CD4-positive, alpha-beta T cell treated with Interleukin-17A for 1 hour (primary cell): ENCODE results near the gene ASTN2.

ENCODE experiments used
- DNase-seq: peaks from one replicate; pipeline ENCODE4 v3.0.0-alpha.2; 2020

ASTN2 gene

GRCh38 chr9:117156771-117157535, 257.9 kb downstream of the ASTN2 start:
- no peak for DNase-seq

DNA sequence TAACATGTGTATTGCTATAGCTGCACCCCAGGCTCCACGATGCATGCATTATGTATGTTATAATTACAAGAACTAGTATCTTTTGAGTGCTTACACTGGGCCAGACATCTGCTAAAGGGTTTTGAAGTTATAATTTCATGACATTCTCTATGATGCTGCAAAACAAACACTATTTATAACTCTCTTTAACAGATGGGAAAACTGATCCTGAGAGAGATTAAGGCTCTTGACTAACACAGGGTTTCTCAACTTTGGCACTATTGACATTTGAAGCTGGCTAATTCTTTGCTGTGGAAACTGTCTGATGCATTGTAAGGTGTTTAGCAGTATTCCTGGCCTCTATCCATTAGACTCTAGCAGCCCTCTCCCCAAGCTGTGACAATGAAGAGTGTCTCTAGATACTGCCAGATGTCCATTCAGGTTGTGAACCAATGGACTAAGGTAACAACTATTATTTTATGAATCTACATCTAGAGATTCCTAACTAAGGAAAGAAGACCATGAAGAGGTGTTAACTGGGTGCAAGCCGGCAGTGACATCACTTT, 258.6 kb downstream of the ASTN2 start:
- no peak for DNase-seq

DNA sequence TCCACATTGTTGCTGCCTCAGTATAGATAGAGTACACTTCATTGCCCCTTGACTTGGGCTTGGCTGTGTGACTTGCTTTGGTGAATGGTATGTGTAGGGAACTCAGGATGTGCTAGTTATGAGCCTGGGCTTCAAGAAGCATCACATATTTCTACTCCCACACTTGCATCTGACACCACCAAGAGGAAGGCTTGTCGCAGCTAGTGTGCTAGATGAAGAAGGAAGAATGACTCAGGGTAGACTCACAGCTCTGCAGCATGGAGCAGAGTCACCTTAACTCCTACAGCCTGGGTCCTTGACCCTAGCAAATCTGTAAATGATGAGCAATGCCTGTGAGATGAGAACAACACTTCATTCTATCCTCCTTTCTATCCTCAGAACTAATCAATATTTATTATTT, 261.8 kb downstream of the ASTN2 start:
- DNase-seq, result no peak

DNA sequence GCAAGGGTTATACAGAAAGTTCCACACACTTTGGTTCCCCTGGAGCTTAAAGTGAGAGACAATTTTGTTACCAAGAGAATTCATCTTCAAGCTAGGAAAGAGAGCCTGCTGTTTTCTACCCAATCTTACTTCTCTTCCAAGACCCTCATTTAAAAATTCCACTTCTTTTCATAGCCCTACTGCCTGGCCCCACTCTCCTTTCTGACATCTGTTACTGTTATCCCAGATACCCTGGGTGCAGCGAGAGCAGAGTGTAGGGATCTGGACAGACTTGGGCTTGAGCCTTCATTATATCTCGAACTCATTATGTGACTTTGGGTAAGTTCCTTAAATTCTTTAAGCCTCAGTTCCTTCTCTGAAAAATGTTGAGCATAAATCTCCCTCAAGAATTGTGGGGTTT, 263.1 kb downstream of the ASTN2 start:
- DNase-seq, result no peak

DNA sequence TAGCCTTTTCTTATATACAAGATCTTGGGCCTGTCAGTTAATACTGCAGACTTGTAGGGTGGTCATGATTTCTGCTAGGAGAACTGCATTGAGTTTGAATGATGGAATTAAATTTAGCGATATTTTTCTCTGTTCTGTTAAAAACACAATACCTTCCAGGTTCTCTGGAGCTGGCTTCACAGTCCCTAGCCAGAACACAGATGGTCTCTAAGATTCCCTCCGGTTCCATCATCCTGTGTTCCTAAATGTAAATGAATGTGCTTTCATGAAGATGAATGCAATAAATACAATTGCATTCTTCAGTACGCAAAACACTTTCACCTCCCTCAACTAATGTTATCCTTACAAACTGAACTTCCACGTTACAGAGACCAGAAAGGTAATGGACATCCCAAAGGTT, 264.9 kb downstream of the ASTN2 start:
- DNase-seq, result no peak

DNA sequence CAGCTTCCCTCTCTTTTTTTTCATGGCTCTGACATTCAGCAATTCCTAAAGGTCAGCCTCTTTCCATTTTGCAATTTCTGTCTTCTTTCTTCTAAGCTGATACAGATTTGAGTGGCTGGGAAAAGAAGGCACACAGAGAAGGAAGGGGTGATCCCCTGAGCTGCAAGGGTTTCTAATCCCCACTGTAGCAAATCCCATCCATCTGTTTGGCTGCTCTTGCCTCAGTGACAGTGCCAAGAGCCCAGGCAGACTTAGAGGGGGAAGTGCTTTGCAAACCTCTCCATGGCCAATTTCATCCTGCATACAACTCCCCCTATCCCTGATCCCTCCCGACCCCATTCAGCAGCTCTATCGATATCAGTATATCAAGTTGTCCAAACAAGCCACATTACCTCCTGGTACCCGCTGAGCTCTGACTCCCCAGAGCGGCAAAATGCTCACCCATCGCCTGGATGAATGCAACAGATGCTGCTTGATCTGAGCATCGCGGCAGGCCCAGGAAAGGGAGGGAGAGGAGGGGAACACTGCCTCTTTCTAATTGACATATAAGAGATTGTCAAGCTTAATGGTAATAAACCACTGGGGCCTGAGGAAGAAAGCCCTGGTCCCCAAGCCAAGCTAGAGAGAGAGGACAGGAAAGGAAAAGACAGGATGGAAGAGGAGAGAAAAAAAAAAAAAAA, 268.9 kb downstream of the ASTN2 start:
- DNase-seq, result no peak

- no peak for DNase-seq
These were observed 269.8 kb downstream of the ASTN2 start for GRCh38 chr9:117145081-117145480.

- DNase-seq, result no peak
These were observed 276.6 kb downstream of the ASTN2 start for GRCh38 chr9:117138231-117138630.

DNA sequence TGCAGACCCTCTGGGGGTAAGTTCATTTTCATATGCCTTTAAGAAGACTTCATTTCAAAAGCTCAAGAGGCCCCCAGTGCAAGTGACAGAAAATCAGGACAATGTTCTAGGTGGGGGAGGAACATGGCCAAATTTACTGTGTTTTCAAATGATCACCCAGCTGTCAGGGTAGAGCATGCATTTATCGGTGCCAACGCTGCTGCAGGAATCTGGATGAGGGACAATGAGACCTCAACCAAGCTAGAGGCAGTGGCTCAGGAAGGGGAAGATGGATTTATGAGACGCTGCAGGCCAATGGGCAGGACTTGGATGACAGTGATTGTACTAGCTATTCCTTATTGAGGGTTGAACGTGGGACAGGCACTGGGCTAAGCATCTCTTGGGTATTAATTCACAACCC, 278.4 kb downstream of the ASTN2 start:
- DNase-seq, result no peak

GRCh38 chr9:117135501-117136098, 279.3 kb downstream of the ASTN2 start:
- DNase-seq, result no peak

DNA sequence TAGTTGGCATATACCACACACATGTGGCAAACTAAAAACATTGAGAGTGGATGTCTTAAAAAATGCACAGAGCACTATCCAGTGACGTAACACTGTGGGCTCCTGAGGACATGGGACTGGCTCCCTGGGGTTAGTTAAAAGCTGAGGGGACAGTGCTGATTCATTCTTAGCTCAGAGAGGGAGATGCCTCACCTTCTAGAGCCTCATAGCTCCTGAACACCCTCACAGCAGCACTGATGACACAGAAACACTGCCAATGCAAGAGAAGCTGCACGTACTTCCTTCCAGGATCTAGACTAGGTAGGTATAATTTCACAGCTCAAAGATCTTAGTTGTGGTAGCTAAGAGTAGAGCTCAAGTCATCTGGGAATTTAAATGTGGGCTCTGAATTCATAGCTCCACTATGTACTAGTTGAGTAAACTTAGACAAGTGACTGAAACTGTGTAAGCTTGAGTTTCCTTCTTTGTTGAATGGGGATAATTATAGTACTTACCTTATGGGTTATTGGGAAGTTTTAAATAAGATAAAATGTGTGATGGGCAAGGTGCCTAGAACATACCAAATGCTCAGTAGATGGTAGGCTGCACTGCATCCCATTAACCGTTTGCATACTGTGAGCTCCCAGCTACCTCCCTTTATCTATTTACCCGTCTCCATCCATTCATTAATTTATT, 279.9 kb downstream of the ASTN2 start:
- no peak for DNase-seq

GRCh38 chr9:117126871-117127270, 288.0 kb downstream of the ASTN2 start:
- DNase-seq, result no peak

GRCh38 chr9:117125531-117125930, 289.3 kb downstream of the ASTN2 start:
- no peak for DNase-seq

DNA sequence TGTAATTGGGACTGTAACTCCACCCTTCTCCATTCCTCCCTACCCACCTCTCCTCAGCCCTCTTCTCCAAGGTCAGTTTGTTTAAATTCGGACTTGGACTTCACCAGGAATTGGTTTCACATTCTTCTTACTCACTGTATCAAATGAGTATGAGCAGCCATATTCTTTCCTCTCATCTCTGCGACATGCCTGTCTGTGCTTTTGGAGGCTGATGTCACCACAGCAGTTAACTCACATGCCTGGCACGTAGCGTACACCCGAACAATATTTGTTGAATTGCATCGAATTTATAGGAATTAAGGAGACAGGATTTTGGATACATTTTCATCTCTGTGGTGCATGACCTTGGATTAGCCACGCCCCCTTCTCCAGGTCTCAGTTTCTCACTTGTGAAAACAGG, 291.1 kb downstream of the ASTN2 start:
- DNase-seq, result no peak

- DNase-seq, result no peak
These were observed 291.9 kb downstream of the ASTN2 start for GRCh38 chr9:117122953-117123352.

GRCh38 chr9:117122102-117122501, 292.8 kb downstream of the ASTN2 start:
- DNase-seq, result no peak

GRCh38 chr9:117121316-117121715, 293.5 kb downstream of the ASTN2 start:
- DNase-seq, result no peak

DNA sequence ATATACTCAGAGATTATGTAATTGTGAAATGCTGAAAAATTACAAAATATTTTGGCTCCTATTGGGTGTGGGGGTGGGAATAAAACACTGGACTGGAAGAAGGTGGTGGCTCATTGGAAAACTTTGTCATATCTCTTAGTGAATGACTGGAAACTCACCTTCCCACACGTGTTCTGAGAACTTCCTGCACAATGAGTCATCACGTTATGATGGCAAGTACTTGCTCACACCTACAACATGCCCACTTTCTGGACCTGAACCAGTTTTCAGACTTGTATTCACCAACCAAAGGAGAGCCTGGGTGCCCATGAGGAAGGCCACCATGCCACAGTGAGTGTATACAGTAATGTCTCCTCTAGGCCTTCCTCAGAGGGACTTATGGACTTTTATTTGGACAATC, 294.8 kb downstream of the ASTN2 start:
- DNase-seq, result no peak

DNA sequence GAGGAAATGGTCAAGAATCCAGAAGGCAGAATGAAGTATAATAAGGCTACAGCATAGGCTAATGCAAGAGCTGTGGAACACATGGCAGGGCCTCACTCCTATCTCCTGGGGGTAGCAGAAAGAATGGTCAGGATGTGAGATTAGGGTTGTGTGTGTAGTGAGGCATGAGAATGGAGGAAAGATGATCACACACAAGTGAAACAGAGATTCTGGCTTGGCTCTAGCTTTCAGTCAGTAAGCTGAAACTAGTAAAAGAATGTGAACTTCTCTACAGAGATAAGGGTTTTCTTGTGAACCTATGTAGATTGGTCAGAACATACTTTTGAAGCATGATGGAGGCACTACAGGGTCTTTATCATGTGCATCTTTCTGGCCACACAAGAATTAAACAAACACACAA, 298.8 kb downstream of the ASTN2 start:
- DNase-seq, result no peak

- DNase-seq, result no peak
These were observed 300.1 kb downstream of the ASTN2 start for GRCh38 chr9:117114768-117115167.

DNA sequence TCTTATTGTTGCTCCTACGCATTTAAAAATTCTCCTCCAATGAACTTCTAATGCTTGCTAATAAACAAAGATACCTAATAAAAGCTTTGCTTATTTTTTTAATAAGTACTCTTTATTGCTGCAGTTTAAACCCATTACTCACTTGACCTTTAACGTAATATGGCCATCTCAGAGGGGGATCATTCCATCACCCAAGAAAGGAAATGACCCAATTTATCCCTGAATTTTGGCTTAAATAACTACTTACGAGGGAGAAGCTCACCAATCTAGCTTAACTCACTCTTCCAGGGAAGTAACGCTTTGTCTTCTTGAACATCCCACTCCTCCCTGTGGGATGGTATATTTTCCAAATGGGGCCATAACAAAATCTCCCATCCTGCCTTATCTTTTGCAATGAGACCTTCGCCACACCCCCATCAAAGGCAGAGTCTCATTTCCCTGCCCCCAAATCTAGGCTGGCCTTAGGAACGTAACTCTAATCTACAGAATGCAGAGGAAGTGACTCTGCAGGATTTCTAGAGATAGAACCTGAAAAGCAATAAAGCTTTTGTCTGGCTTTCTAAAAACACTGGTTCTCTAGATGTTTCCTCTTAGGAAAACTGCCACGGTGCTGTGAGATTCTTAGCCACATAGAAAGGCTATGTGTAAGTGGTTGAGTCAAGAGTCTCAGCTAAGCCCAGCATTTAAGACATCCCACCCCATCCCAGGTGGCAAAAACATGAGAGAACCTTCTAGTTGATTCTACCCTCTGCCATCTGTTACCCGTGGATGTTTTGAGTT, 310.0 kb downstream of the ASTN2 start:
- DNase-seq, result no peak

- DNase-seq, result no peak
These were observed 310.7 kb downstream of the ASTN2 start for GRCh38 chr9:117104206-117104605.
